Activated CD4-positive, alpha-beta T cell treated with anti-CD3 and anti-CD28 coated beads, Interleukin-2, amount 10 ng/mL, durations not matched to agents 7 days and 5 days (primary cell): ENCODE results near the gene STK26. TPM values are rescaled to one million over a fixed set of nuclear protein-coding genes. Genes with fewer than 3 reads are reported as not detected.
"Not testable (repeated sequence)": the region's sequence is repeated elsewhere in the genome, so short reads cannot be mapped to it uniquely, and the experiment has no call there.

ENCODE experiments used
- CTCF ChIA-PET: fragments of 350-600 bp; sonication (Branson Sonifier 250); formaldehyde crosslinking; loops from one replicate; lab custom pipeline; 2021; ENCODE audit warnings: antibody characterized with exemption; lab: Charles Lee
- POLR2A ChIA-PET: fragments of 350-600 bp; sonication (Branson Sonifier 250); formaldehyde crosslinking; loops from one replicate; lab custom pipeline; 2021; ENCODE audit warnings: antibody characterized with exemption; lab: Charles Lee
- DNase-seq: peaks from one replicate; pipeline ENCODE4 v3.0.0-alpha.2; 2020
- H3K27ac Mint-ChIP-seq: one replicate; pipeline ENCODE4 v1.8.0; 2021; ENCODE audit warnings: mild to moderate bottlenecking, moderate library complexity, mixed read lengths
- H3K27me3 Mint-ChIP-seq: one replicate; pipeline ENCODE4 v1.8.0; 2021; ENCODE audit warnings: mixed read lengths
- H3K36me3 Mint-ChIP-seq: one replicate; pipeline ENCODE4 v1.8.0; 2021; ENCODE audit warnings: low read depth, mixed read lengths
- H3K4me1 Mint-ChIP-seq: one replicate; pipeline ENCODE4 v1.8.0; 2021; ENCODE audit warnings: mixed read lengths
- H3K4me3 Mint-ChIP-seq: one replicate; pipeline ENCODE4 v1.8.0; 2021; ENCODE audit warnings: mild to moderate bottlenecking, moderate library complexity, mixed read lengths
- H3K9me3 Mint-ChIP-seq: one replicate; pipeline ENCODE4 v1.8.0; 2021; ENCODE audit warnings: mixed read lengths
- total RNA-seq, 2 experiments: library from RNA; stranded (reverse); gene quantifications; one replicate each; pipeline ENCODE4 v1.2.3, GENCODE V29; 2021

STK26 gene
- total RNA-seq, 2 experiments from 2014 or later, result 46.2 to 59.9 TPM

DNA sequence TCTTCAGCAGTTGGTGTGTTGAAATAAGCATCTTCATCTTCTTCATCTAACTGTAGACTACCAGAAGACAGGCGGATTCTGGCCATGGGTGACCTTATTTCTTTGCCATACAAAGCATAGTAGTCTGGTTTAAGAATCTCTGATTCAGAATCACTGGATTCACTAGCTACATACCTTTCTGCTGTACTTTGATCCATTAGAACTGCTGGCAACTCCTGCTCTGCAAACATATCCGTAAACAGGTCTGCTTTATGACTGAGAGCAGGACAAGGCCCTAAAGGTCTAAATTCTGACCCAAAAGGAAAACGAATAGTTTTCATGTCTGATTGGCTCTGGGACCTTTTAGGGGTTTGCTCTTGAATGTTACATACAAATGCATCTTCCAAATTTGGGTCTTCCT lies 54.8 kb downstream of the STK26 start:
- no peak for DNase-seq
- Mint-ChIP-seq H3K27ac (no peak overlapping the region), H3K27me3 (no peaks in the 10 kb centered on the region), H3K9me3 (no peaks in the 10 kb centered on the region), H3K36me3 (no peaks in the 10 kb centered on the region), H3K4me1 (no peaks in the 10 kb centered on the region), H3K4me3 (no peak overlapping the region)
- POLR2A ChIA-PET, result no interaction called here
- CTCF ChIA-PET, result no interaction called here

DNA sequence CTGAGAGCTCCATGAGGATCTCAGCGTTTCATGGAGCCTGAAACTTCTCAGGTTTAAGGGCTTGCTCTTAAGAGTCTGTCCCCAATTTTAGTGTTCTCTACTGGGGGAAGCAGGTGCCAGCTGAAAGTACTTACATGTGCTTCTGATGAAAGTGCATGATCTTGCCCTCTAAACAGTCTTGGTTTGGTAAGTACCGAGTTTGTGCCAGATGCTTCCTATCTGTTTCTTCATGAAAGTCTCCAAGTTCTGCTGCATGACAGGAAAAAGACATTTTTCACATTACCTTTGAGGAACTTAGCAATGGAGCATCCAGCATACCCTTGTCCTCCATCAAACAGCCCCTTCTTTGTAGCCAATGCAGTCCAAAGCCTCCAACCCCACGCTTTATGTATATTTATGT lies 62.7 kb downstream of the STK26 start:
- H3K4me3 Mint-ChIP-seq, result no peak overlapping the region
- peaks cover 7% of the 10 kb centered on the region for H3K4me1 Mint-ChIP-seq
- H3K27ac Mint-ChIP-seq, result no peak overlapping the region
- no peak for DNase-seq
- H3K27me3 Mint-ChIP-seq, result peaks cover 3% of the 10 kb centered on the region
- POLR2A ChIA-PET, result no interaction called here
- H3K9me3 Mint-ChIP-seq, result no peaks in the 10 kb centered on the region
- no peaks in the 10 kb centered on the region for H3K36me3 Mint-ChIP-seq
- CTCF ChIA-PET, result no interaction called here

DNA sequence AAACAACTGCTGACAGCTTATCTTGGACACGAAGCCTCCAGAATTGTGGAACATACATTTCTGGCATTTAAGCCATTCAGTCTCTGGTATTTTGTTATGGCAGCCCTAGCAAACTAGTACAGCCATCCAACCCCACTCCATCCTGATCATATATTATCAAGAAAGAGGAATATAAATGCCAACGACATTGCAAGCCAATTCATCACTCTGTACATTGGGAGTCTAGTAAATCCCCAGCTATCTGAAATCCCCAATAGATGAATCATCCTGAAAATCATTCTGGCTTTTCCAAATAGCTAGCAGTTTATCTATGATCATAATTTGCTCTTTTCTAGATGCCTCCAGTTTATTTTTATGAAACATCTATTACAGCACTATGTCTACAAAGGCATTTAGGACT lies 63.6 kb downstream of the STK26 start:
- H3K4me3 Mint-ChIP-seq, result no peak overlapping the region
- peaks cover 12% of the 10 kb centered on the region for H3K4me1 Mint-ChIP-seq
- DNase-seq, result no peak
- no peak overlapping the region for H3K27ac Mint-ChIP-seq
- no peaks in the 10 kb centered on the region for H3K36me3 Mint-ChIP-seq
- peaks cover 3% of the 10 kb centered on the region for H3K27me3 Mint-ChIP-seq
- no peaks in the 10 kb centered on the region for H3K9me3 Mint-ChIP-seq
- CTCF ChIA-PET, result no interaction called here
- POLR2A ChIA-PET, result no interaction called here

DNA sequence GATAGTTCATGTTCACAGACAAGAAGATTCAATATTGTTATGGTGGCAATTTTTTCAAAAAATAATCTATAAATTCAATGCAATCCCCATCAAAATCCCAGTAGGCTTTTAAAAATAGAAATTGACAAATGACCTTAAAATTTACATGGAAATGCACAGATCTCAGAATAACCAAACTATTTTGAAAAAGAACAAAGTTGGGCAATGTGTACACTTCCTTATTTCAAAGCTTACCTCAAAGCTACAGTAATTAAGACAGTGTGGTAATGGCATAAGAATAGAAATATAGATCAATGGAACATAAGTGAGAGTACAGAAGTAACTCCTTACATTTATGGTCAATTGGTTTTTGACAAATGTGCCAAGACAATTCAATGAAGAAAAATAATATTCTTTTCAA lies 65.8 kb downstream of the STK26 start:
- H3K36me3 Mint-ChIP-seq, result no peaks in the 10 kb centered on the region
- CTCF ChIA-PET, result no interaction called here
- POLR2A ChIA-PET, result no interaction called here

DNA sequence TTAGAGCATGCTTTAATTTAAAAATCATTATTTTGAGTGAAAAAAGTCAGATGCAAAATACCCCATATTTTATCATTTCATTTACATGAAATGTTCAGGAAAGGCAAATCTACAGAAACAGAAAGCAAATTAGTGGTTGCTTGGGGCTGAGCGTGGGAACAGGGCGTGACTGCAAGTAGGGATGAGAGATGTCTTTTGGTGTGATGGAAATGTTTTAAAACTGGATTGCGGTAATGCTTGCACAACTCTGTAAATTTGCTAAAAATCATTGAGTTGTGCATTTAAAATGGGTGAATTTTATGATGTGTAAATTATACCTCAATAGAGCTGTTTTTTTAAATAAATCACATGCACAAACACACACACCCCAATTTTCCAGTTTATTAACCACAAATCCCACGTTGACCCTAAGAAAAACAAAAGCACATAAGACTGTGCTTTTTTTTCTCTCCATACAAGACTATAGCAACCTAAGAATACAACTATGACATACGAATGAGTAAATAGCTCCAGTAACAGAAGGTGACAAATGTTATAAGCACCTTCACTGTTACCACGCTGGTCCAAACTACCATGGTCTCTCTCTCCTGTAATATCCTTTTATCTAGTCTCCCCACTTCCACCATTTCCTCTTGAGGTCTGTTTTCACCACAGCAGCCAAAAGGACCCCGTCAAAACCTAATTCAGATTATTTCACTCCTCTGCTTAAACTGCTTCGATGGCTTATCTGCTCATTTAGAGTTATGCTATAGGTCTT lies 67.5 kb downstream of the STK26 start:
- POLR2A ChIA-PET, result no interaction called here
- CTCF ChIA-PET, result interaction anchor here (1.1 kb wide), 2 partner anchors 12 to 529 kb away, joined by 3 to 4 read pairs; no protein-coding TSS in a partner anchor
- DNase-seq, result no peak
- Mint-ChIP-seq H3K27me3 (peaks cover 3% of the 10 kb centered on the region), H3K4me3 (no peak overlapping the region), H3K27ac (no peak overlapping the region), H3K9me3 (no peaks in the 10 kb centered on the region), H3K36me3 (no peaks in the 10 kb centered on the region), H3K4me1 (peaks cover 12% of the 10 kb centered on the region)

More for the DNA sequence above, 65.8 kb downstream of the STK26 start:
- Mint-ChIP-seq H3K27ac (no peak overlapping the region), H3K27me3 (peaks cover 3% of the 10 kb centered on the region), H3K9me3 (no peaks in the 10 kb centered on the region), H3K4me3 (no peak overlapping the region), H3K4me1 (peaks cover 12% of the 10 kb centered on the region)
- no peak for DNase-seq

DNA sequence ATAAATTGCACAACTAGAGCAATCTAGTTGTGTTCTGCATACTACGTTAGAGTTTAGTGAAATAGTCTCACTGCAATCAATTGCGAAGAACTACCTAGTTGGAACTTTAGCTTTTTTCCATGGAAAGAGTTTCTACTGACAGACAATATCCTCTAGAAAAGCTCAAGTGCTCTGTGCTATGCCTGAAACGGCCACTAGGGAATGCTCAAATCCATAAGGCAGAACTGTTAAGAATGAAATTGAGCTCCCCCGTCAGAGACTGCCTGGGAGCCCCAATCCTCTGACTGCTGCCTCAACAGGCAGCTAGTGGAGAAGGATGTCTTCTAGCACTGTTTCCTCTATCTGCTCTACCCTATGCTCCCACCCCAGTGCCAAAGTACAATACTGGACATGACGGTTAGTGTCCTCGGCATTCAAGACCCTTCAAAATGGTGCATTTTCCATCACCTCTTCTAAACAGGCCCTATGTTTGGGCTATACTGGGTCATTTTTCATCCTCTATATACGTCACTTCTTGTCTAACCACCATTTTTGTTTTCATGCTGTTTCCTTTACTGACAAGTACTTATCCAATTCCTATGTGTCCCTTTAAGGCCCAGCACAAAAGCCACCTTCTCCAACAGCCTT lies 69.5 kb downstream of the STK26 start:
- CTCF ChIA-PET, result interaction anchor here (0.6 to 1.3 kb wide), 10 partner anchors 12 to 1804 kb away, joined by 3 to 12 read pairs (median 3); partner anchors contain the start of gene RAP2C
- POLR2A ChIA-PET, result no interaction called here
- H3K27ac Mint-ChIP-seq, result no peak overlapping the region
- peaks cover 3% of the 10 kb centered on the region for H3K27me3 Mint-ChIP-seq
- no peak overlapping the region for H3K4me3 Mint-ChIP-seq
- H3K36me3 Mint-ChIP-seq, result no peaks in the 10 kb centered on the region
- peak; percentile 47 for DNase-seq
- peaks cover 12% of the 10 kb centered on the region for H3K4me1 Mint-ChIP-seq
- H3K9me3 Mint-ChIP-seq, result no peaks in the 10 kb centered on the region

DNA sequence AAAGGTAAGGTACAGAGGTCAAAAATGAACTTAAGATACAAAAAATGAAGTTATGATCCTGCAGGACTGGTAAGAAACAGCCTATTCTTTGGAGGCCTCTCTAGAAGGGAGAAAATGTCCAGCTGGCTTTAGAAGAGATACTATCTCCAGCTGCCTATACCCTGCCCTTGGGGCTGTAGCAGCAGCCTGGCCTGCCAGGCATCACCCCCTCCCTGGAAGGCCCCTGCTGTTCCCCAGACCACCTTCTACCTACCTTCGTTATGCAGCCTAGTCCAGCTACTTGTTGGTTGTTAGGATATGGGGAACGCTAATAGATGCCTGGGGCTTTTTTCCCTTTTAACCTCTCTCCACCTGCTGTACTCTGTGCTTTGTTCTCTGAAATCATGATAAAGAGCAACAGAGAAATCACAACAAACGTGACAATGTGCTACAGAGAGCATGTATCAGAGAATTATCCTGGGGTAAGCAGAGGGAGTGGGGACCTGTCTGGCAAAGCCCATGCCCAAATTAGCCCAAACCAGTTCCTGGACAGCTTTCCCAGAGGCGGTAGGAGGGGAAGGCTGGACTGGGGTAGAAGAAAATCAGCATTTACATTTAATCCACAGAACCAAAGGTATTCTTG lies 70.2 kb downstream of the STK26 start:
- POLR2A ChIA-PET, result no interaction called here
- no peak overlapping the region for H3K4me3 Mint-ChIP-seq

DNA sequence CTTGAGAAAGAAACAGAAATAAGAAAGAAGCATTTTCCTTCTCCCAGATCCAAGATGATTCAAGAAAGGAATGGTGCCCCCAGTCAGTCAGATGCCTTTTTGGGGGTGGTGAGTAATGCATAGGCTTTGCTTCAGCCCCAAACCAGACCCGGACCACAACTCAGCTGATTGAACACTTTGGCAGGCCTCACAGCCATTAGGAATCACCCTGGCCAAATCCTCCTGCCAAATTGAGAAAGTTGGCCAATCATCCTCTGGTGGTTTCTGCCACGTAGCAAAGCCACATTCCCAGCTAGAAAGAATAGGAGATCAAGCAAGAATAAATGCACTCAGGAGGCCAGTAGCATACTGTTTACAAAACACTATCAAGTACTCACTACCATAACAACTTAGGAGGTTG lies 71.1 kb downstream of the STK26 start:
- CTCF ChIA-PET, result no interaction called here

More for the DNA sequence above, 70.2 kb downstream of the STK26 start:
- no peak overlapping the region for H3K27ac Mint-ChIP-seq
- no peaks in the 10 kb centered on the region for H3K9me3 Mint-ChIP-seq
- CTCF ChIA-PET, result interaction anchor here (0.9 to 1.3 kb wide), 3 partner anchors 17 to 126 kb away, joined by 3 to 12 read pairs (median 4); partner anchors contain the start of gene RAP2C
- no peaks in the 10 kb centered on the region for H3K27me3 Mint-ChIP-seq
- DNase-seq, result no peak
- H3K36me3 Mint-ChIP-seq, result no peaks in the 10 kb centered on the region
- H3K4me1 Mint-ChIP-seq, result peaks cover 12% of the 10 kb centered on the region

DNA sequence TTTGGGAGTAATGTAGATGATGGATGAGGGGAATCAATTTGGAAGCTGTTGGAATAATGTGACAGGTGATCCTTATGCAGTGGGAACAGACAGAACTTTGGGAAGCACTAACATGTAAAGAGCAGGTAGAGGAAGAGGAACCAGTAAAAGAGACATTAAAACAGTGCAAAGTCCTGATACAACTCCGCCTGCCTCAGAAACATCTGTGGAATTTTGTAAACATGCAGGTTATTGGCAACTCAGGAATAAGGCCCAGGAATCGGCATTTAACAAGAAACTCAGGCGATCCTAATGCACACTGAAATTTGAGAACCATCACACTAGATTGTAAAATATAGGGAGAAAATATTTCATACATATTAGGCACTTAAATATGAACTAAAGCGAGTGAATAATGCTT lies 75.6 kb downstream of the STK26 start:
- H3K36me3 Mint-ChIP-seq, H3K27me3 Mint-ChIP-seq, H3K4me3 Mint-ChIP-seq, DNase-seq, POLR2A ChIA-PET, H3K27ac Mint-ChIP-seq, H3K9me3 Mint-ChIP-seq, H3K4me1 Mint-ChIP-seq: not testable (repeated sequence)
- CTCF ChIA-PET, result interaction anchor here (0.6 kb wide), 1 partner anchor 1134 kb away, joined by 3 read pairs; no protein-coding TSS in a partner anchor

More for the DNA sequence above, 71.1 kb downstream of the STK26 start:
- DNase-seq, result no peak
- Mint-ChIP-seq H3K27me3 (peaks cover 4% of the 10 kb centered on the region), H3K4me3 (no peak overlapping the region), H3K36me3 (no peaks in the 10 kb centered on the region), H3K9me3 (no peaks in the 10 kb centered on the region), H3K4me1 (peaks cover 12% of the 10 kb centered on the region), H3K27ac (no peak overlapping the region)
- POLR2A ChIA-PET, result no interaction called here

DNA sequence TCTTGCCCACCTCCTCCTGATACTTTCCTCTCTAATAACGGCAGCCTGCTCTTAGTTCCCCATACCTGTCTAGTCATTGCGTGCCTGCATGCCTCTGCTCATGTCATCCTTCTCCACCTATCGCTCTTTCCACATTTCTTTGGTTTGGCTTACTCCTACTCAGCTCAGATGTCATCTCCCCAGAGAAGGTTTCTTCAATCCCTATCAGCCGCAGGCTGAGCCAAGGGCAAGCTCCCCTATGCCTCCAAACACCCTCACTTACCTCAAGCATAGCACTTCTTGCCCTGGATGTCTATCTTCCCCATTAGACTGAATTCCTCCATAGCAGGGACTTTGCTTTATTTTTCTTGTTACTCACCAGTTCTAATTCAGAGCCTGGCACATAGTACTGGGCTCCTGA lies 78.1 kb downstream of the STK26 start:
- Mint-ChIP-seq H3K36me3 (no peaks in the 10 kb centered on the region), H3K4me1 (no peaks in the 10 kb centered on the region), H3K4me3 (no peak overlapping the region), H3K27ac (no peak overlapping the region), H3K9me3 (no peaks in the 10 kb centered on the region), H3K27me3 (peaks cover 6% of the 10 kb centered on the region)
- ChIA-PET CTCF (no interaction called here), POLR2A (no interaction called here)
- no peak for DNase-seq

DNA sequence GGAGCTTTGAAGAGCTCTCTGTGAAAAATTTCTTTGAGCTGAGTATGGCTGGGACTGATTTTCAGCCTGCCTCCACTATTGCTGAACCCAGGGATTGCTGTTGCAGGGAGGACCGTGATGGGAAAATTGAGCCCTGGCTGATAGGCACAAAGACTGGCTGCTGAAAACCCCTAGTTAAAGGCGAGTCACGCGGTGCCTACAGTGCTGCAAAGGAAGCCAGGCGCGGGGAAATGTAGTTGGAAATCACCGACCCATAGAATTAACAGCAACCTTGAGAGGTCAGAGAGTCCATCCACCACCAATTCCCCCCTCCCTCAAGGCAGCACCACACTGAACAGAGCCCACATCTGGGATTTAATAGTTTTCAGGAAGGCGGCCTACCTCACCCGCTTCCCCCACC lies 78.7 kb downstream of the STK26 start:
- H3K4me1 Mint-ChIP-seq, result no peaks in the 10 kb centered on the region
- ChIA-PET CTCF (interaction anchor here (0.7 kb wide), 1 partner anchor 118 kb away, joined by 3 read pairs; no protein-coding TSS in a partner anchor), POLR2A (no interaction called here)

DNA sequence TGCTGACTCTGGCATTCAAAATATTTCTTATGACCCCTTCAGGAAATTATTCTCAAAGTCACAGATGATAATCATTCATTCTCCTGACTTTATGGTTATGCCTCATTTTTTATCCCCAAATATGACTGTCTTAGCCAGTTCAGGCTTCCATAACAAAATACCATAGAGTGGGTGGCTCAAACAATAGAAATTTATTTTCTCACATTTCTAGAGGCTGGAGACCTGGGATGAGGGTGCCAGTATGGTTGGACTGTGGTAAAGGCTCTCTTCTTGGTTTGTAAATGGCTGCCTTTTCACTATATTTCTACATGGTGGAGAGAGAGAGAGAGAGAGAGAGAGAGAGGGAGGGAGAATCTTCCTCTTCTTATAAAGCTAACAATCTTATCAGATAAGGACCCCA lies 84.2 kb downstream of the STK26 start:
- ChIA-PET POLR2A (no interaction called here), CTCF (no interaction called here)
- DNase-seq, result no peak
- H3K4me3 Mint-ChIP-seq, result no peak overlapping the region
- no peaks in the 10 kb centered on the region for H3K36me3 Mint-ChIP-seq
- H3K27me3 Mint-ChIP-seq, result peaks cover 2% of the 10 kb centered on the region
- no peaks in the 10 kb centered on the region for H3K4me1 Mint-ChIP-seq
- H3K9me3 Mint-ChIP-seq, result no peaks in the 10 kb centered on the region
- no peak overlapping the region for H3K27ac Mint-ChIP-seq

More for the DNA sequence above, 78.7 kb downstream of the STK26 start:
- no peak for DNase-seq
- Mint-ChIP-seq H3K36me3 (no peaks in the 10 kb centered on the region), H3K27ac (no peak overlapping the region), H3K9me3 (no peaks in the 10 kb centered on the region), H3K4me3 (no peak overlapping the region), H3K27me3 (peaks cover 8% of the 10 kb centered on the region)

DNA sequence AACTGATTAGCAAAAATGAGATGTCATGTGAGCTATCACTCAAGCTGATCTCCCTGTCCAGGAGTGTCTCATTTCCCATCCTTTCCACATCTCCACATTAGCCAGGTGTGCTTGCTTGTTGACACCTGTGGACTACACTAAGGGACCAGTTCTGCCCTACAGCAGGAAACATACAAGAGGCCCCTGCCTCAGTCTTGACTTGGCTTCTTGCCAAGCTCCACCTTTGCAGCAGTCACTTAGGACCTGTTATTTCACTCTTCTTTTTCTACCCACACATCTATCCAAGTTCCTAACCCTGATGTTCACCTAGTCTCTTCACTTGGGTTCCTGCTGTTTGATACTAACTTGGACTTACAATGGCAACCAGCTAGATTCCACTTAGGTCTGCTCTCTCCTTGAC lies 91.5 kb downstream of the STK26 start:
- Mint-ChIP-seq H3K36me3 (no peaks in the 10 kb centered on the region), H3K4me3 (no peak overlapping the region)

More for the DNA sequence above, 91.5 kb downstream of the STK26 start:
- no peaks in the 10 kb centered on the region for H3K27me3 Mint-ChIP-seq
- ChIA-PET POLR2A (no interaction called here), CTCF (interaction anchor here (0.7 kb wide), 1 partner anchor 19 kb away, joined by 3 read pairs; no protein-coding TSS in a partner anchor)
- no peaks in the 10 kb centered on the region for H3K4me1 Mint-ChIP-seq
- H3K27ac Mint-ChIP-seq, result no peak overlapping the region
- DNase-seq, result no peak
- no peaks in the 10 kb centered on the region for H3K9me3 Mint-ChIP-seq
